ENCODE measurements around the gene F3.

DNA sequence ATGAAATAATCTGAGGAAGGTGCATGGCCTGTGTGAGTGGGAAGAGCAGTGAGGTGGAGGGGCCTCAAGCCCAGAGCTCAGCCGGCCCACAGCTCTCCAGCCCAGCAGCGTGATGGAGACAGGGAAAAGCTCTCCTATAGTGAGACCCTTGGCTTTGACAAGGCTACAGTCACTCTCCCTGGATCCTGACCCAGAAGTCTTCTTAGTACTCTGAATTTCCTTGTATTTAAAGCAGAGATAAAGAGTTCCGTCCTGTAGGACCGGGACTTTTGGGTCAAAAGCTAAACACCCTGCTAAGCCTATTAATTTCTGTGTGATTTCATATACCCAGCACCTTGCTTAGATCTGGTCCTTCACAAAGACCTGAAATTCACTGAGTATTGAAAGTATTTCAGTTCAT is 48.2 kb upstream of the F3 start:
- TF ChIP-seq, protein P1, sequence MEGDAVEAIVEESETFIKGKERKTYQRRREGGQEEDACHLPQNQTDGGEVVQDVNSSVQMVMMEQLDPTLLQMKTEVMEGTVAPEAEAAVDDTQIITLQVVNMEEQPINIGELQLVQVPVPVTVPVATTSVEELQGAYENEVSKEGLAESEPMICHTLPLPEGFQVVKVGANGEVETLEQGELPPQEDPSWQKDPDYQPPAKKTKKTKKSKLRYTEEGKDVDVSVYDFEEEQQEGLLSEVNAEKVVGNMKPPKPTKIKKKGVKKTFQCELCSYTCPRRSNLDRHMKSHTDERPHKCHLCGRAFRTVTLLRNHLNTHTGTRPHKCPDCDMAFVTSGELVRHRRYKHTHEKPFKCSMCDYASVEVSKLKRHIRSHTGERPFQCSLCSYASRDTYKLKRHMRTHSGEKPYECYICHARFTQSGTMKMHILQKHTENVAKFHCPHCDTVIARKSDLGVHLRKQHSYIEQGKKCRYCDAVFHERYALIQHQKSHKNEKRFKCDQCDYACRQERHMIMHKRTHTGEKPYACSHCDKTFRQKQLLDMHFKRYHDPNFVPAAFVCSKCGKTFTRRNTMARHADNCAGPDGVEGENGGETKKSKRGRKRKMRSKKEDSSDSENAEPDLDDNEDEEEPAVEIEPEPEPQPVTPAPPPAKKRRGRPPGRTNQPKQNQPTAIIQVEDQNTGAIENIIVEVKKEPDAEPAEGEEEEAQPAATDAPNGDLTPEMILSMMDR (conservative IDR thresholded peaks at IDR 0.05 in 1 of 2, IDR thresholded peaks at IDR 0.05 in 1 of 2; ENCODE audit: extremely low read depth in 1 of 2, insufficient read depth in 1 of 2, low read depth in 1 of 2, low read length in 2 of 2) = no peak
- TF ChIP-seq EZH2 (IDR thresholded peaks at IDR 0.05; ENCODE audit: borderline replicate concordance, low read length) = no peak
